Thoracic aorta (tissue), 2 donors: Measurements from ENCODE around the gene TBX4. TPM values are rescaled to one million over a fixed set of nuclear protein-coding genes. Genes with fewer than 3 reads are reported as not detected.

Experiments
- ATAC-seq: fragments of 150-250 bp; one replicate; pipeline ENCODE4 v1.8.0; 2017; ENCODE audit warnings: low read depth; ENCODE audit not compliant: insufficient number of reproducible peaks, low FRiP score
- DNase-seq: peaks from one replicate; pipeline ENCODE4 v3.0.0-alpha.2; 2020; ENCODE audit warnings: low spot score
- H3K27ac ChIP-seq, 2 donors: fragments of 200-600 bp; sonication (generic); 1 replicate in 1 of 2; 2 replicates in 1 of 2; pipeline ENCODE4 v1.5.1; 2016; ENCODE audit warnings: mild to moderate bottlenecking in 2 of 2, moderate library complexity in 2 of 2
- H3K27me3 ChIP-seq: fragments of 200-600 bp; sonication (generic); replicated peaks from 2 replicates; pipeline ENCODE4 v1.6.0; 2016; ENCODE audit warnings: mild to moderate bottlenecking; ENCODE audit not compliant: insufficient read depth
- H3K36me3 ChIP-seq: fragments of 200-600 bp; sonication (generic); one replicate; pipeline ENCODE4 v1.5.1; 2016
- H3K4me1 ChIP-seq, 2 donors: fragments of 200-600 bp; sonication (generic); 1 replicate in 1 of 2; 2 replicates in 1 of 2; pipeline versions ENCODE4 v1.5.1 to v1.6.0; 2016; ENCODE audit warnings: low read depth in 2 of 2, mild to moderate bottlenecking in 1 of 2; ENCODE audit not compliant: control insufficient read depth in 1 of 2
- H3K4me3 ChIP-seq: fragments of 200-600 bp; sonication (generic); 2 replicates; pipeline ENCODE4 v1.5.1; 2016; ENCODE audit warnings: mild to moderate bottlenecking
- H3K9me3 ChIP-seq: fragments of 200-600 bp; sonication (generic); 2 replicates; pipeline ENCODE4 v1.5.1; 2016
- total RNA-seq, 2 donors: library from RNA; depleted of rRNA; stranded (reverse); fragments of >200 nt; gene quantifications; one replicate each; pipeline versions ENCODE4 v1.1.0 to v1.2.3, GENCODE V29; 2016
- TF ChIP-seq, protein P1 (sequence below): fragments of 200-600 bp; sonication (generic); IDR thresholded peaks from one replicate; pipeline ENCODE4 v1.5.1; 2019; ENCODE audit warnings: antibody characterized with exemption

TBX4 gene
- total RNA-seq, 2 donors from 2014 or later, result not detected

GRCh38 chr17:61470530-61471136 lies 18.4 kb downstream of the TBX4 start:
- H3K9me3 ChIP-seq, result no peaks in the 10 kb centered on the region
- no peak overlapping the region for H3K4me3 ChIP-seq
- no peaks in the 10 kb centered on the region for H3K36me3 ChIP-seq
- no peak overlapping the region for H3K27ac ChIP-seq
- no peaks in the 10 kb centered on the region for H3K4me1 ChIP-seq
- TF ChIP-seq, protein P1, sequence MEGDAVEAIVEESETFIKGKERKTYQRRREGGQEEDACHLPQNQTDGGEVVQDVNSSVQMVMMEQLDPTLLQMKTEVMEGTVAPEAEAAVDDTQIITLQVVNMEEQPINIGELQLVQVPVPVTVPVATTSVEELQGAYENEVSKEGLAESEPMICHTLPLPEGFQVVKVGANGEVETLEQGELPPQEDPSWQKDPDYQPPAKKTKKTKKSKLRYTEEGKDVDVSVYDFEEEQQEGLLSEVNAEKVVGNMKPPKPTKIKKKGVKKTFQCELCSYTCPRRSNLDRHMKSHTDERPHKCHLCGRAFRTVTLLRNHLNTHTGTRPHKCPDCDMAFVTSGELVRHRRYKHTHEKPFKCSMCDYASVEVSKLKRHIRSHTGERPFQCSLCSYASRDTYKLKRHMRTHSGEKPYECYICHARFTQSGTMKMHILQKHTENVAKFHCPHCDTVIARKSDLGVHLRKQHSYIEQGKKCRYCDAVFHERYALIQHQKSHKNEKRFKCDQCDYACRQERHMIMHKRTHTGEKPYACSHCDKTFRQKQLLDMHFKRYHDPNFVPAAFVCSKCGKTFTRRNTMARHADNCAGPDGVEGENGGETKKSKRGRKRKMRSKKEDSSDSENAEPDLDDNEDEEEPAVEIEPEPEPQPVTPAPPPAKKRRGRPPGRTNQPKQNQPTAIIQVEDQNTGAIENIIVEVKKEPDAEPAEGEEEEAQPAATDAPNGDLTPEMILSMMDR, result no peak
- no peaks in the 10 kb centered on the region for H3K27me3 ChIP-seq
- no peak for ATAC-seq
- DNase-seq, result no peak

DNA sequence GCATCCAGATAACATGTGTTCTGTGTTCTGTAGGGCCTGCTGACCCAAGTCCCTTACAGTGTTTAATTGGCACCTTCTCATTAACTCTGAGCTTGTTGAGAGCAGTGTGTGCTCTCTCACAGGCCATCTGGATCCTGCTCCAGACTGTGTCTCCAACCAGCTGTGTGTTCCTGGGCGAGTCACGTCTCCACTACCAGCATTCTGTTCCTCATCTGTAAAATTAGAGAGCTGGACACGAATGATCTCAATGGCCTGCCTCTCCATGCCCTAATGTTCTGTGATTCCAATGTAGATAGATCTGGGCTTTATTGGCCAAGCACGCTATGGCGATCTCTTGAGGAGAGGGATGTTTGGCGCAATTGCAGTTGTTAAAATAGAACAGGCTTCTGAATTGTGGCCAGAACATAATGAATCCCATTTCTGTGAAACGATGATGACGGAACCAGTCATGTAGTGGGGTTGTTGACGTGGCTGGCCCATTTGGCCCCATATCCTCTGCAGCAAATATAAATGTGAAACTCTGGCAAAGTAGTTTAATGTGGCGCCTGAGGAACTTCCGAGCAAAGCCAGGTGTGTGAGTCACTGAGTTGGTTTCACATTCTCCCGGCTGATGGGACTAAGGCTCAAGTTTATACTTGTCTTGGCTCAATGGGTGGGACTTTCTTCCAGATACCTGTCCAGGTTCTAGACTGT lies 22.2 kb downstream of the TBX4 start:
- Histone ChIP-seq H3K4me1 (no peaks in the 10 kb centered on the region), H3K36me3 (no peaks in the 10 kb centered on the region), H3K27me3 (no peaks in the 10 kb centered on the region), H3K4me3 (no peak overlapping the region), H3K27ac (no peak overlapping the region), H3K9me3 (no peaks in the 10 kb centered on the region)
- TF ChIP-seq, protein P1, result no peak
- ATAC-seq (no peak), DNase-seq (no peak)

GRCh38 chr17:61474934-61475333 lies 22.7 kb downstream of the TBX4 start:
- TF ChIP-seq, protein P1, result no peak
- Histone ChIP-seq H3K27ac (no peak overlapping the region), H3K27me3 (no peaks in the 10 kb centered on the region), H3K9me3 (no peaks in the 10 kb centered on the region), H3K4me1 (no peaks in the 10 kb centered on the region), H3K4me3 (no peak overlapping the region), H3K36me3 (no peaks in the 10 kb centered on the region)
- no peak for ATAC-seq
- no peak for DNase-seq

DNA sequence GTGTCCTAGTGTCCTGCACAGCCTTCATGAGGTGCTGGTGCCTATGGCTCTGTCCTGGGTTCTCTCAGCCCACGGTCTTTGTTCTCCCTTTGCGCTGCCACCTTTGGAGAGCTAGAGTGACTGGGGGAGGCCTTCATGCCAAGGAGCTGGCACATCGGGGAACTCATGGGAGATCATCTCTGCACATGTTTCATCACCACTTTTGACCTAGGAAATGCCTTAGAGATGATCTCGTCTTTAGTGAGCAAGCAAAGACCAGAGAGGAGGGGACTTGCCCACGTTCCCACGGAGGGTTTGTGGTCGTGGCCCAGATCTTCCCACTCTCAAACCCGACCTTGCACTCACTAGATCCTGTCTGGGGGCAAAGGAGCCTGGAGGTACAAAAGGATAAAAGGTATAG lies 23.5 kb downstream of the TBX4 start:
- ATAC-seq (no peak), DNase-seq (no peak)
- TF ChIP-seq, protein P1, result no peak
- Histone ChIP-seq H3K36me3 (no peaks in the 10 kb centered on the region), H3K4me1 (no peaks in the 10 kb centered on the region), H3K9me3 (no peaks in the 10 kb centered on the region), H3K27me3 (no peaks in the 10 kb centered on the region), H3K4me3 (no peak overlapping the region), H3K27ac (no peak overlapping the region)

DNA sequence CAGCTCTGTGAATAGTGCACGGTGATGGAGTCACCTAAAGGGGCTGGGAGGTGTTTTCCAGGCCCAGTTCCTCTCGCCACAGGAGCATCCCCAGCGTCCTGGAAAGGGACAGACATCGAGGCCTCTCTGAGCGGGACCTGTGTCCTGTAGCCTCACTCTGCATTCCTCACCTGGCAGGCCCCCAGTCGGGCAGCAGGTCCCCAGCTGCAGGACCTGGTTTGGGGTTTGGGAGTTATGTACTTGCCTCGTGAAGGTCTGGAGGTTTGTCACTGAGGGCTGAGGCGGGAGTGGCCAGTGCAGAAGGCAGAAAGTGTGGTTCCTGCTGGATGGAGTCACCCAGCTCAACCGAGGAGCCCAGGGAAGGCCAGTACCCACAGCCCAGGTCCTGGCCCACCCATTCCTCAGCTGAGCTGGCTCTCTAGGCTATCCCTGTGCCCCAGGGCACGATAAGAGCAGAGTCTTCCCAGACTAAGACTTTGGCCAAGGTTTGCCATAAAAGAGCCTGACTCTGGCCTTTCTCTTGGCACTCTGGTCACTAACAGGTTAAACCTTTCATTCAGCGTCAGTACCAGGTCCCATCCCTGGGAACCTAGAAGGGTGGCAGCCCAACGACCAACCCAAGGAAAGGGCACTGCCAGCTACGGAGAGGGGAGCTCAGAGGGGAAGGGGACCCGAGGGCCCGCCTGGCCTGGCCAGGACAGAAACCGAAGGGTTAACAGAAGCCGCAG lies 24.4 kb downstream of the TBX4 start:
- no peak for ATAC-seq
- no peak overlapping the region for H3K27ac ChIP-seq
- H3K4me3 ChIP-seq, result no peak overlapping the region
- no peaks in the 10 kb centered on the region for H3K27me3 ChIP-seq
- DNase-seq, result no peak
- H3K36me3 ChIP-seq, result no peaks in the 10 kb centered on the region
- H3K9me3 ChIP-seq, result no peaks in the 10 kb centered on the region
- TF ChIP-seq, protein P1, result no peak
- H3K4me1 ChIP-seq, result no peaks in the 10 kb centered on the region
